Activated CD4-positive, alpha-beta T cell treated with anti-CD3 and anti-CD28 coated beads, Interleukin-2, amount 50 U/mL, for 4 hours (primary cell): ENCODE results near the gene EDN2.

Source experiments
- DNase-seq, 2 experiments: peaks; one replicate each; pipeline ENCODE4 v3.0.0-alpha.2; 2020

Gene EDN2

DNA sequence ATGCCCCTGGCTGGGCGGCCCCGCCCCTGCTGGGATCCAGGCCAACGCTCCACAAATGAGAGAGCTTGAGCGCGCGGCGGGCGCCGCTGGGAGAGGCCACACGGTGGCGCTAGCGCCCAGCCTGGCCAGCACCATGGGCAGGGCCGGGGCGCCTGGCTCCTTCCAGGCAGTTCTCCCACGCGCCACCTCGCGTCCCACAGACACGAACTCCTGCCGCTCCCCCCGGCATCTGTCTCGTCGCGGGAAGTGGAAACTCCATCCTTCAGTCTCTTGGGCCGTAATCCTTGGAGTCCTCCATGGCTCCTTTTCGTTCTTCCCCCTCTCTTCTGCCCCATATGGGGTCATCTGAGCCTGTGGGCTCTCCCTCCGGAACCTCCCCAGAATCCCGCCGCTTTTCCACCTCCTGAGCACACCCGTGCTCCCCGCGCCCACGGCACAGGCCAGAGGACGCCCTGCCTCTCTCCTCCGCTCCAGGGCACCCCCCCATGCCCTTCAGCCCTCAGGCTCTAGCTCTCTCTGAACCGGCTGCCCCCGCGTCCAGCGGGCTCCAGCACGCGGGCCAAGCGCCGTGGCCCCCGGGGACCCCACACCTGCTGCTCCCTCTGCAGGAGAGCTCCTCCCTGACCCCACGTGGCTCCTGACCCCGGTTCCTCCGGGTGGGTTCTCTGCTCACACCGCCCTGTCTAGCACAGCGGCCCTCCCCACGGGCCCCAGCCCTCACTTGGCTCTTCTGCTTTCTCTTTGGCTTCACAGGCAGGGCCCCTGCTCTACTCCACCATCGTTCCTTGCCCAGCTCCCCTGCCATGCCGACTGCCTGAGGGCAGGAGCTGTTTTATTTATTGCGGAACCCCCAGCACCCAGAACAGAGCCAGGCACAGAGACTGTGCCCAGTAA is 31.9 kb upstream of the EDN2 start:
- DNase-seq: peak; percentile 31 to 36

- no peak for DNase-seq
Measured at GRCh38 chr1:41515778-41516167, 31.3 kb upstream of the EDN2 start.

- no peak for DNase-seq
Measured at GRCh38 chr1:41515131-41515678, 30.7 kb upstream of the EDN2 start.

DNA sequence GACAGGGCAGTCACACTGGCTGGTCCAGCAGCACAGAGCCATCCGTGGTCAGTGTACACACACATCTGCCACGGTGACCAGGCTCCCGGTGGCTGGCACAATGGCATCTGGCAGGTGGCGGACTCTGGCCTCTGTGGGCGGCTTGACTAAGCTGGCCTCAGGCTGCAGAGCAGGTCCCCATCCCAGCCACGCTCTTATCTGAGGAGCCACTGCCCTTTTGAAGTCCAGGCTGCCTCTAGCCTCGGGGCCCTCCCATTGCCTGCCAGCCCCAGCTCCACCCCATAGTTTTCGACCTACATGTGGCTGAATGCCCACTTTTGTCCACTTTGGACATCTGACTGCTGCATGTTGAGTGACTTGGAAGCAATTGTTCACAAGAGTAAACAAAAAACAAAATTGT is 29.9 kb upstream of the EDN2 start:
- no peak for DNase-seq

DNA sequence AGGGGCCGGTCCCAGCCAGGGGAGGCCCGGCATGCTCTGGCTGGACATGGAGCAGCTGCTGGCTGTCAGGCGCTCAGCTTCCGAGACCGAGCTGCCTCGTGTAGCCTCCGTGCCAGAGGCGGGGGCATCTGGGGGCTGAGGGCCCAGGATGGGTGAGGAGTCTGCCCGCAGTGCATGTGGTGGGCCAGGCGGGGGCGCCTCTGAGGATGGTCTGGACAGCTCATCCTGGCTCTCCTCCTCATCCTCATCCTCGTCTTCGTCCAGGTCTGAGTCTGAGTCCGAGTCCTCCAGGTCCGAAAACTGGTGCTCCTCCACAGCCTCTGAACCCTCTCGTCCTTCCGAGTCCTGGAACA is 28.9 kb upstream of the EDN2 start:
- no peak for DNase-seq

- no peak for DNase-seq
Measured at GRCh38 chr1:41512701-41513382, 28.4 kb upstream of the EDN2 start.

GRCh38 chr1:41511239-41511540 is 26.7 kb upstream of the EDN2 start:
- no peak for DNase-seq

GRCh38 chr1:41510531-41511238 is 26.2 kb upstream of the EDN2 start:
- no peak for DNase-seq

DNA sequence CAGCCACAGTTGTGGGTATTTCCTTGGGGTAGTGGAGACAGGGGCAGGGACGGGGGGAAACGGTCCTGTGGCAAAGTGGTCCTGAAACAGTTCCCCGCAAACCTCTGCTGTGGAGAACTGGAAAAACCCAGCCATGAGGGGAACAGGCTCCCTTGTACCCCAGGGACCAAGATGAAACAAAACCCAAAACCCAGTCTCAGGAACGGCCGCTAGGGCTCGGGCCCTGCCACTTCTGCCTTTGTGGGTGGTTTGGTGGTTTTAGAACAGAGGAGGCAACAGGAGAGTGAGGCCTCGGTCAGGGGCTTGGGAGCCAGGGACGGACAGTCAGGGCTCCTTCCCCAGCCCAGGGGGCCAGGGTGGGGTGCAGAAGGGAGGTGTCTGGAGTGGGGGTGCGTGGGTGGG is 24.8 kb upstream of the EDN2 start:
- DNase-seq: no peak

GRCh38 chr1:41508290-41508689 is 23.8 kb upstream of the EDN2 start:
- no peak for DNase-seq

GRCh38 chr1:41507836-41508235 is 23.4 kb upstream of the EDN2 start:
- no peak for DNase-seq

- no peak for DNase-seq
Measured at GRCh38 chr1:41507110-41507720, 22.7 kb upstream of the EDN2 start.

GRCh38 chr1:41504114-41505035 is 19.9 kb upstream of the EDN2 start:
- DNase-seq: no peak

DNA sequence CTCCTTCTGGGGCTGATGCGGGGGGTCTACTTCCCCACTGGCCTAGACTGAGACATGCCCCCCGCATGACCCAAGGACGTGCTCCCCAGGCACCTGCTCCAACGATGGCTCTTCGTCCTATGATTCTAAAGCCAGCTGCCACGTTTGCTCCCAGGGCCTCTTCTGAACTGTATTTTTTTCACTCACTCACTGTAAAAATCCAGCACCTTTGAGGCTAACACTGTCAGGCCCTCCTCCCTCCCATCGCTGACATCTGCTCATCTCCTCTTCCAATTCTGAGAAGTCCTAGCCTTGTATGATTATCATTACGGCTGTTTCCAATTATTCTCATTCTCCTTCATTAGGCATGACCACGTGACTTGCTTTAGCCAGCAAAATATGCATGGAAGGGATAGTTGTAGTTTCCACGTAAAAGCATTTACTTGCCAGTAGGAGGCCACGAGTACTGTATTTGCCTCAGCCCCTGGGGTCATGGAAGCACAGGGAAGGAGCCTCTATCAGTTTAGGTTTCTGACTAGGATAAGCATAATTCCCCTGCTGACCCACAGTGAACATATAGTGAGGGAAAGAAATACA is 19.1 kb upstream of the EDN2 start:
- no peak for DNase-seq

- DNase-seq: no peak
Measured at GRCh38 chr1:41502912-41503311, 18.4 kb upstream of the EDN2 start.

GRCh38 chr1:41501581-41501980 is 17.1 kb upstream of the EDN2 start:
- DNase-seq: no peak

DNA sequence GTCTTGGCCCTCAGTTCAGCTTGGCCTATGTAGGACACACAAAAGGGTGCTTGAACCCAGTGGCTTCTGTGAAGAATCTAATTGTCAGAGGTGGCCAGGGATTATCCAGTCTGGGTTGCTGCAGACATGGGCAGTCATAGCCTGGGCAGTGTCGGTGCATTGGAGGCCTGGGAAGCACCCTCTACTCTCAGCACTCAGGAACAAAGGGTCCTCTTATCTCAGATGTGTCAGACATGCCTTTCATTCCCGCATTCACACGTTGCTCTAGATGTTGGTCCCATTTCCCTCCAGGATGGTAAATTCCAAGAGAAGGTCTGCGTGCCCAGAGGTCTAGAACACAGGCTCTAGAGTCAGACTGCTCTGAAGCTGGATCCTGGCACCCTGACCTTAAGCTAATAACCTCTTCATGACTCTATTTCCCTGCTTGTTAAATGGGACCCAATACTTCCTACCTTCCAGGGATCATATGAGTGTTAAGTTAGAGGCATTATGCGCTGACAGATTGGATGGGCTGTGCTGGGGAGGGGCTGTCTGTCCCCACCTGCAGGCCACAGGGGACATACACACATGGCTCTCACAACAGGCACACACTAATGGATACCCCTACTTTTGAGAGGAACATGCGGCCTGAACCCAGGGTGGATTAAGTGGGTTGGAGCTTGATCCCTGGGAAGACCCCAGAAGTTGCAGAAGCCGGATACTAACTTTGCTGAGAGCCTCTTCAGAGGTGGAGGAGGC is 16.5 kb upstream of the EDN2 start:
- DNase-seq: no peak

- DNase-seq: no peak
Measured at GRCh38 chr1:41500378-41500777, 15.9 kb upstream of the EDN2 start.

DNA sequence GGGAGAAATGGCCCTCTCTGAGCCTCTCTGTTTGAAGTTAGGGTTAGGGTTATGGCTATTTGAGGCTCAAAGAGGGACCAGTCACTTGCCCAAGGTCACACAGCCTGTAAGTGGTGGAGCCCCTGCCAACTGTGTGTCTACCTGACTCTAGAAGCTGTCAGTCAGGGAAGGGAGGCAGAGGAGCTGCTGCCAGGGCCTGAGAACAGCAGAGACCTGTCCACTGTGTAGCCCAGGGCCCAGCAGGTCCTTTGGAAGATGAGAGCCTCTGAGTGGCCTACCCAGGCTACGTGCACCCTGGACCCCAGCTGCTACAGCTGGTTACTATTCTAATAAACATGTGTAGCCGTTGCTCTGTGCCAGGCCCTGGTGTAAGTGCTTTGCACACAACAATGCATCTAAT is 15.1 kb upstream of the EDN2 start:
- no peak for DNase-seq

DNA sequence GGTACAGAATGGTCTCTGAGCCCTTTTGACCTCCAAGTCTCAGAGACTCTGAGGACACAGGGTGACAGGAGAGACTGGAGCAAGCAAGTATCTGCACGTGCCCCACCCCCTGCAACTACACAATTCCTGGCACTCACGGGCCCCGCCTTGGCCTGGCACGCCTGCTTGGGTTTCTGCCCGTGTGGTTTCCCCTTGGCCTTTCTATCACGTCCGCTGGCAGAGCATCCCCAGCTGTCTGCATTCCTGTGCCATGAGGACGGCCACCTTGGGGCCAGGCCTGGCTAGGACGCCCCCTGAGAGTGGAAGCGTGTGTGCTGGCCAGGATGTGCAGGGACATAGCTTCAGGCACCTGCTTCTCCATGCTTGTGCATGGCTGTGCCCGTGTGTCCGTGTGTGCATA is 14.3 kb upstream of the EDN2 start:
- DNase-seq: no peak

GRCh38 chr1:41498391-41498790 is 13.9 kb upstream of the EDN2 start:
- no peak for DNase-seq
